GM21423 (cell line): ENCODE results near the gene HIPK2.
"Not testable (repeated sequence)": the region's sequence is repeated elsewhere in the genome, so short reads cannot be mapped to it uniquely, and the experiment has no call there.

Source experiments
- ATAC-seq: cut with Tn5 transposase; IDR thresholded peaks from one replicate; pipeline ENCODE4 v1.9.1; 2021; ENCODE audit warnings: mild to moderate bottlenecking, moderate library complexity; ENCODE audit not compliant: unreplicated experiment

HIPK2 gene

DNA sequence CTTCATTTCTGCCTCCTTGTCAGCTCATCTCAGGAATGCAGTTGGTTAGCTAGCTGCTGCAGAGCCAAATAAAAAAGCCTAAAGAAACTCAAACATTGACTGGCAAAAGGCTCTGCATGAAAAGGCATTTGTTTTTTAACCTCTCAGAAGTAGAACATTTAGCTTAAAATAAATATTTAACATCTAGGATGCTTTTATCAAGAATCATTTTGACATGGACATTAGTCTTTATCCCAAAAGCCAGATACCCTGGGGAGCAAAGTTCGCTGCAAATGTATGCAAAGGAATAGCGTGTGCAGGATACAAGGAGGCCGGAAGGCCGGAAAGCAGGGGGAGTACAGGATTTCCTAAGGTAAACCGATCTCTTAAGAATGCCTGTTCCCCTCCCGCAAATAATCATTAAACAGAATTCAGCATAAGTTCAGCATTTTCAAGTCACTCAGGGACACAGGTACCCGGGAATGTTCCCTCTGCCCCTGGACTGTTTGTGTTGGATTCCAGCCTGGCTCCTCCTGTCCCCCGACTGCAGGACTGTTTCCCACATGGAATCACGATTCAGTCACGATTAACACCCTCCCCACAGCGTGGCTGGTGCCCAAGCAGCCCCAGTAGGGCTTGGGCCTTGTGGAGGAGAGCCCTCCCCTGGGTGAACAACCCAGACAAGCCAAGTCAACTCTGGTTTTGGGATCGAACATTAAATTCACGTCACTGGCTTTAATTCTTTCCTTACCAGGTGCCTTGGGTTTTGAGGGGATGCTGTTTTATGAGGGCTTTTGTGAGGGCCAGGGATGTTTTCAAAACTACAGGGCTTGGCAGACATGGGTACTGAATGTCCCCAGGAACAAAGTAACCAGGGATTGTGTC lies 97.8 kb downstream of the HIPK2 start:
- no peak for ATAC-seq

- ATAC-seq: no peak
These were observed 101.4 kb downstream of the HIPK2 start for GRCh38 chr7:139676390-139676789.

GRCh38 chr7:139675127-139676125 lies 102.4 kb downstream of the HIPK2 start:
- ATAC-seq: no peak

GRCh38 chr7:139674752-139675126 lies 103.1 kb downstream of the HIPK2 start:
- no peak for ATAC-seq

DNA sequence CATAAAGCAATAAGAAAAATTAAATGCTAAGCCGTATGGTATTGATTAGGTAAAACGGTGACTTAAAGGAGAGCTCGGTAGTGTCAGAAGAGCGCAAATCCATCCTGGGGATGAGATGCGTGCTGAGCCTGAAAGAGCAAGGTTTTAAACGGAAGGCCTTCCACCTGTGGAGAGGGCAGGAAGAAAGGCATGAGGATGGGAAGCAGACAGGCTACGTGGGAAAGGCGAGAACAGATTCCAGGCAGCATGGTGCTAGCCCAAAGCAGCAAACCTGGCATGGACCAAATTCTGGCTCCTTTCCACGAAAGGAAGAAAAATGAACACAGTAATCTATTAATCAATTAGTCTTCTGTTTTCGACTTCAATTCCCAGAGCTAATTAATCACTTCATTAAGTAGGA lies 103.5 kb downstream of the HIPK2 start:
- ATAC-seq: no peak

DNA sequence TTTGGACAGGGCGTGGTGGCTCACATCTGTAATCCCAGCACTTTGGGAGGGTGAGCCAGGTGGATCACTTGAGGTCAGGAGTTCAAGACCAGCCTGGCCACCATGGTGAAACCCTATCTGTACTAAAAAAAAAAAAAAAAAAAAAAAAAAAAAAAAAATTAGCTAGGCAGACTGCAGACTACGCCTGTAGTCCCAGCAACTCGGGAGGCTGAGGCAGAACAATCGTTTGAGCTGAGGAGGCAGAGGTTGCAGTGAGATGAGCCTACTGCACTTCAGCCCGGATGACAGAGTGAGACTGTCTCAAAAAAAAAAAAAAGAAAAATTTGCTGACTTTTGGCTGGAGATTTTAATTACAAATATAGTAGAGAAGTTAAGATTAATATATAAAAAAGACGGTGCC lies 104.0 kb downstream of the HIPK2 start:
- ATAC-seq: no peak

GRCh38 chr7:139673230-139673629 lies 104.6 kb downstream of the HIPK2 start:
- ATAC-seq: peak; percentile 90

- ATAC-seq: no peak
These were observed 105.8 kb downstream of the HIPK2 start for GRCh38 chr7:139671967-139672366.

GRCh38 chr7:139670662-139671061 lies 107.1 kb downstream of the HIPK2 start:
- ATAC-seq: not testable (repeated sequence)

- no peak for ATAC-seq
These were observed 108.4 kb downstream of the HIPK2 start for GRCh38 chr7:139669106-139670061.

GRCh38 chr7:139667377-139667776 lies 110.4 kb downstream of the HIPK2 start:
- no peak for ATAC-seq

DNA sequence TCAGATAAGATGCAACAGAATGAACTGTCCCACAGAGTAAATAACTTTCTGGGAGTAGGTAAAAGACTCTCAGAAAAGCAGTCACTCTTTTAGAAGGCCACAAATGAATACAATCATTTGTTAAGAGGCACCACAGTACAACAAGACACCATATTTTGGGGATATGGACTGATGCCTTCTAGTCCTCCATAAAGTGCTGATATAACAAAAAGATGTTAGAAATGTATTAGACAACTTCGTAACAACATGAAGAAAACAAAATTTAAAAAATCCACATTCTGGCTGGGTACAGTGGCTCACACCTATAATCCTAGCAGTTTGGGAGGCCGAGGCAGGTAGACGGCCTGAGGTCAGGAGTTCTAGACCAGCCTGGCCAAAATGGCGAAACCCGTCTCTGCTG lies 111.3 kb downstream of the HIPK2 start:
- no peak for ATAC-seq

- no peak for ATAC-seq
These were observed 113.4 kb downstream of the HIPK2 start for GRCh38 chr7:139664434-139664833.

- ATAC-seq: no peak
These were observed 114.1 kb downstream of the HIPK2 start for GRCh38 chr7:139663608-139664177.

DNA sequence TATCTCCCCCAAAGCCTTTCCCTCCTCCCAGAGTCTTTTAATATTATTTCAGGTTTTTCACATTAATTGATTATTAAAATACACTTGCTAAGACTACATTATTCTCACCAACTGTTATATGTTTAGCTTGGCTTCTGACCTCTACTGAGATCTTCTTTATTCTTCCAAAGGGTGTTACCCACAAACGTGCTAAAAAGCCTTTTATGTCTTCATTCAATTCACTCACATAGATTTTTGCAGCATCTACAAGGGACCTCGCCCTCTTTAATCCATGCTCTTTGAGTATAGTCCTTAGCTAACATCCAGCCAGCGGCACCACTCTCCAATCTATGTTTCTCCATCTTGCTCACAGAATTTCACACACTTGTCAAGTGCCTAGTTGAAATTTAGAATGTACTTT lies 115.9 kb downstream of the HIPK2 start:
- no peak for ATAC-seq

DNA sequence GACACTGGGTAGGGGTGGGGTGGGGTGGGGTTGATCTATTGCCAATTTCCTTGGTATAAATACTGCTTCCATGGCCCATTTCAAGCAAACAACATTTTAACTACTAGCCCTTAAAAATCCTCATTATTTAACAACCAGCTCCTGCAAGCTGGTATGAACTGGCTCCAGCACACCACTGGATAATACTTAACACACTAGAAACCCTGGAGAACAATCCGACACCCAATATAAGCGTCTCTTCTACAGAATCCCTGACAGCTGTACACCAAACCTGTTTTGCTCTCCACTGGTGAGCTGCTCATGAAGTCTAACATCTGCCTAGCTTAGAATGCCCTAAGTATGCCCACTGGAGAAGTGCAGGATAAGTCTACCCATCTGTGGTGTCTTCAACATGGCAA lies 116.8 kb downstream of the HIPK2 start:
- ATAC-seq: no peak

GRCh38 chr7:139660317-139661042 lies 117.3 kb downstream of the HIPK2 start:
- no peak for ATAC-seq

DNA sequence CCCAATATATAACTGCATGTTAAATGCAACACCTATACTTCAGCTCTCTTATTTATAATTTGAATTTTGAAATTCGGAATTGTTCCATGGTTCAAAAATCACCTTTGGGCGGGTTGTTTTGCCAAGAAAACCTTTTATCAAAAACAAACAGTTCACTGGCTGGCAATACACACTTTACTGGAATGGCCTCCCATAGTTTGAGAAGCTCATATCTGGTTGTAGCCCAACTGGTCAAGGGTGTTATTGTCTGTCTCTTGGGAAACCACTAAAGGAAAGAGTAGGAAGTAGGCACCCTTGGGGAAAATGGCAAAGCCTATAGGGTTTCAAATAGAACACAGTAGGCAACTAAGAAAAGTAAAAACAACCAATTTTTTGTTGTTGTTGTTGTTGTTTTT lies 117.9 kb downstream of the HIPK2 start:
- ATAC-seq: no peak

GRCh38 chr7:139658908-139659675 lies 118.7 kb downstream of the HIPK2 start:
- no peak for ATAC-seq
